Neural crest cell (in vitro differentiated cells): ENCODE results near the gene CD6. TPM values are rescaled to one million over a fixed set of nuclear protein-coding genes. Genes with fewer than 3 reads are reported as not detected.
A peak's percentile ranks its signal among the peaks of the same experiment; 100 is the strongest.

Source experiments
- DNase-seq: peaks from one replicate; pipeline ENCODE4 v3.0.0; 2021; ENCODE audit warnings: low read depth, mixed read lengths, low spot score
- H3K27ac Mint-ChIP-seq: one replicate; pipeline ENCODE4 v1.8.0; 2021; ENCODE audit warnings: mild to moderate bottlenecking, mixed read lengths; ENCODE audit not compliant: unreplicated experiment
- H3K27me3 Mint-ChIP-seq: 2 replicates; pipeline ENCODE4 v1.8.0; 2021; ENCODE audit warnings: low read depth, mild to moderate bottlenecking, mixed read lengths
- H3K36me3 Mint-ChIP-seq: 2 replicates; pipeline ENCODE4 v1.8.0; 2021; ENCODE audit warnings: low read depth, mild to moderate bottlenecking, mixed read lengths
- H3K4me1 Mint-ChIP-seq: 2 replicates; pipeline ENCODE4 v1.8.0; 2021; ENCODE audit warnings: mixed read lengths
- H3K4me3 Mint-ChIP-seq: one replicate; pipeline ENCODE4 v1.8.0; 2021; ENCODE audit warnings: mild to moderate bottlenecking, mixed read lengths
- H3K9me3 Mint-ChIP-seq: 2 replicates; pipeline ENCODE4 v1.8.0; 2021; ENCODE audit warnings: mixed read lengths
- total RNA-seq: library from RNA; stranded (reverse); gene quantifications from 2 replicates; pipeline ENCODE4 v1.2.1, GENCODE V29; 2021
- TF ChIP-seq, protein P1 (sequence below): fragments of 200-600 bp; sonication (generic); conservative IDR thresholded peaks from 2 replicates; pipeline ENCODE4 v1.5.0; 2021; ENCODE audit warnings: antibody characterized with exemption, mild to moderate bottlenecking

The CD6 gene
- total RNA-seq, 1 donor from 2014 or later = 0.30 TPM

DNA sequence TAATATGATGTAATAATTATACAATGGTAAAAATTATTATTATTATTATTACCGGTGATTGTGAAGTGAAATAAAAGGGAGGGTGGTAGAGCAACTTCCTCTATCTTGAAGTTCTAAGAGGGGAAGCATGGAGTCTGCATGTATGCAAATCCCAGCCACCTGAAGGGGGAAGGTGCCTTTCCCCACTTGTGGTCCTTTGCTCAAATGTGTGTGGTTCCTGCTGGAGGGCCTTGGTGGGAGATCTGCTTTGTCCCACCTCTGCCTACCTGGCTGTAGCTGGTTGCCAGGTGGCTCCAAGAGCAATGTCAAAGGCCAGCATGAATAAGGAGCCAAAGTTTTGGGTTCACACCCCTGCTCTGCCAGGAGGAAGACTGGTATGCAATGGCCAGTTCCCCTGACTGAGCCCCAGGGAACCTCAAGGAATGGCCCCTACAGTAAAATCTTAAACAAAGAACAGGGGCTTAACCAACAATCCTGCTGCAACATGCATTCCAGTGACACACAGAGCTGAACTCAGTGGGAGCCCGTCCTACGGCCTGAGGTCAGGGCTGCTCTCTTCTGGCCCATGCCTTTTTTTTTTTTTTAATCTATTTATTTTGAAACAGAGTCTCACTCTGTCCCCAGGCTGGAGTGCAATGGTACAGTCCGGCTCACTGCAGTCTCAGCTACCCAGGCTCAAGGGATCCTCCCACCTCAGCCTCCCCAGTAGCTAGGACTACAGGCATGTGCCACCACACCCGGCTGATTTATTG, 38.7 kb upstream of the CD6 start:
- no peaks in the 10 kb centered on the region for H3K4me1 Mint-ChIP-seq
- TF ChIP-seq, protein P1, sequence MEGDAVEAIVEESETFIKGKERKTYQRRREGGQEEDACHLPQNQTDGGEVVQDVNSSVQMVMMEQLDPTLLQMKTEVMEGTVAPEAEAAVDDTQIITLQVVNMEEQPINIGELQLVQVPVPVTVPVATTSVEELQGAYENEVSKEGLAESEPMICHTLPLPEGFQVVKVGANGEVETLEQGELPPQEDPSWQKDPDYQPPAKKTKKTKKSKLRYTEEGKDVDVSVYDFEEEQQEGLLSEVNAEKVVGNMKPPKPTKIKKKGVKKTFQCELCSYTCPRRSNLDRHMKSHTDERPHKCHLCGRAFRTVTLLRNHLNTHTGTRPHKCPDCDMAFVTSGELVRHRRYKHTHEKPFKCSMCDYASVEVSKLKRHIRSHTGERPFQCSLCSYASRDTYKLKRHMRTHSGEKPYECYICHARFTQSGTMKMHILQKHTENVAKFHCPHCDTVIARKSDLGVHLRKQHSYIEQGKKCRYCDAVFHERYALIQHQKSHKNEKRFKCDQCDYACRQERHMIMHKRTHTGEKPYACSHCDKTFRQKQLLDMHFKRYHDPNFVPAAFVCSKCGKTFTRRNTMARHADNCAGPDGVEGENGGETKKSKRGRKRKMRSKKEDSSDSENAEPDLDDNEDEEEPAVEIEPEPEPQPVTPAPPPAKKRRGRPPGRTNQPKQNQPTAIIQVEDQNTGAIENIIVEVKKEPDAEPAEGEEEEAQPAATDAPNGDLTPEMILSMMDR = no peak
- H3K9me3 Mint-ChIP-seq = no peaks in the 10 kb centered on the region
- no peaks in the 10 kb centered on the region for H3K27me3 Mint-ChIP-seq
- H3K4me3 Mint-ChIP-seq = no peak overlapping the region
- DNase-seq = no peak
- peaks cover 5% of the 10 kb centered on the region for H3K36me3 Mint-ChIP-seq
- no peak overlapping the region for H3K27ac Mint-ChIP-seq

DNA sequence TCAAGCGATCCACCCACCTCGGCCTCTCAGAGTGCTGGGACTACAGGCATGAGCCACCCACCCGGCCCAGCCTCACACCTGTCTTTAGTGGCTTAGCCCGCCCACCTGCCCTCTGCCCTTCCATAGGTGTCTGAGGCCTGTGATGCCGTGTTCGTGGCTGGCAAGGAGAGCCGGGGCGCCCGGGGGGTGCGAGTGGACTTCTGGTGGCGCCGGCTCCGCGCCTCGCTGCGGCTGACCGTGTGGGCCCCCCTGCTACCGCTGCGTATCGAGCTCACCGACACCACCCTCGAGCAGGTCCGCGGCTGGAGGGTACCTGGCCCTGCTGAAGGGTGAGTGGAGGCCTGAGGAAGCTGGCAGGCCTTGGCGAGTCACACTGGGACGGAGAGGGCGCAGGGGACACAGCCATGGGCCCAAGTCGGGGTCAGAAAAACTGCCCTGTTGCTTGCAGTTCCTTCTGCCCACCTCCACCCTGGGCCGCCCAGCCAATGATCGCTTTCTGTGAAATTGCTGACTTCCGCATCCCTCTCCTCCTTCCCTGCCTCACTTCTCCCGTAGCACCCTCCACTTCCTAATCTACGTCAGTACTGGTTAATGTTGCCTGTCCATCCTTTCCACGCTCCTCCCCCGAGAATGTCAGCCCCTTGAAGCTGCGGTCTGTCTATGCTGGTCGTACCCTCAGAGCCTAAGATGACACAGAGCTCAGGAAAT, 37.9 kb upstream of the CD6 start:
- Mint-ChIP-seq H3K4me1 (peaks cover 6% of the 10 kb centered on the region), H3K36me3 (peaks cover 5% of the 10 kb centered on the region), H3K9me3 (no peaks in the 10 kb centered on the region), H3K27me3 (no peaks in the 10 kb centered on the region), H3K4me3 (no peak overlapping the region), H3K27ac (no peak overlapping the region)
- no peak for DNase-seq
- TF ChIP-seq, protein P1 = no peak

DNA sequence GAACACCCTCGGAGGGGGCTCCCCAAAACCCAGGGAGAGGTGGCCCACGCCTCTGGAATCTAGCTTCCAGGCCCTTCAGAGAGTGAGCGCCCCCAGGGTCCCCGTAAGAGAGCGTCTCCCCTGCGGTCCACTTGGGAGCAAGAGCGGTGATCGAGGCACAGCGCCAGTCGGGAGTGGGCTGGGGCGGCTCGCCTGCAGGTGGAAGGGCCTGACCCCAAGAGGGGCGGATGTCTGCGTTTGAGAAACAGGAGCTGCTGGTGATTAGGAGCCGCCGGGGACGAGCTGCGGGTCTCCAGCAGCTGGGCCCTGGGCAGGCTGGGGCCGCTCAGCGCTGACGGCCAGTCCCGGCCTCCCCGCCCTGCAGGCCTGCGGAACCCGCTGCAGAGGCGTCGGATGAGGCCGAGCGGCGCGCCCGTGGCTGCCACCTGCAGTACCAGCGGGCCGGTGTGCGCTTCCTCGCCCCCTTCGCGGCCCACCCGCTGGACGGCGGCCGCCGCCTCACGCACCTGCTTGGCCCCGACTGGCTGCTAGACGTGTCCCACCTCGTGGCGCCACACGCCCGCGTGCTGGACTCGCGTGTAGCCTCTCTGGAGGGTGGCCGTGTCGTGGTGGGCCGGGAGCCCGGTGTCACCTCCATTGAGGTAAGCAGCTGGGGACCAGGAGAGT, 37.2 kb upstream of the CD6 start:
- TF ChIP-seq, protein P1 = no peak
- no peak for DNase-seq
- no peaks in the 10 kb centered on the region for H3K9me3 Mint-ChIP-seq
- H3K4me3 Mint-ChIP-seq = no peak overlapping the region
- no peak overlapping the region for H3K27ac Mint-ChIP-seq
- H3K36me3 Mint-ChIP-seq = peaks cover 5% of the 10 kb centered on the region
- peaks cover 11% of the 10 kb centered on the region for H3K4me1 Mint-ChIP-seq
- H3K27me3 Mint-ChIP-seq = no peaks in the 10 kb centered on the region

DNA sequence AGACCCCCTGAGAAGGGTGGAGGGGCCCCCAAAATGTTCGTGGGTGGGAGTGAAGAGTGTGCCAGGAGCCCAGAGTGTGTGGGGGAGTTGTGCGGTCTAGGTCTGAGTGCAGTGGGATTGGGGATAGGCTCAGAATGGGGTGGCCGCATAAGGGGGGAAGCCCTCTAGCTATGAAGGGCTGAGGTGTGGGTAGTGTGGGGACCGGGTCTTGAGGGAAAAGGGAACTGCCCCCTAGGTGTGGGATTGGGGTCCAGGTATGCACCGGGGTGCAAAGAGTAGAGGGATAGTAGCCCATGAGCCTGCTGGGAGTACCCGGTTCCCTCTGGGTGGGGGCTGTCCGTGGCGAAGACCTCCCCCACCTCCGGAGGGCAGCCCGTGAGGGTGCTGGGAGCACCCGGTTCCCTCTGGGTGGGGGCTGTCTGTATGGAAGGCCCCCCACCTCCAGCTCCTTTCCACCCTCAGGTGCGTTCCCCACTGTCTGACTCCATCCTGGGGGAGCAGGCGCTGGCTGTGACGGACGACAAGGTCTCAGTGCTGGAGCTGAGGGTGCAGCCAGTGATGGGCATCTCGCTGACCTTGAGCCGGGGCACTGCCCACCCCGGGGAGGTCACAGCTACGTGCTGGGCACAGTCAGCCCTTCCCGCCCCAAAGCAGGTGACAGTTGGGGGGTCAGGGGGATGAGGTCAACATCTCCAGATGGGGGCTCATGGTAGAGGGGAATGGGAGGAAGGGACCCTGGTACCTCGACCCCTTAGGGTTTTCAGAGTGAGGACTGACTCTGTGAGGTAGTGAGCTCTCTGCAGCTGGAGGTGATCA, 36.5 kb upstream of the CD6 start:
- no peak for DNase-seq
- Mint-ChIP-seq H3K27ac (no peak overlapping the region), H3K9me3 (no peaks in the 10 kb centered on the region), H3K4me3 (peak overlapping the region; percentile 41), H3K4me1 (peaks cover 11% of the 10 kb centered on the region), H3K27me3 (no peaks in the 10 kb centered on the region), H3K36me3 (peaks cover 2% of the 10 kb centered on the region)
- TF ChIP-seq, protein P1 = no peak
